Measurements from ENCODE around the gene LYPD6.

- TF ChIP-seq CTCF (IDR thresholded peaks at IDR 0.05) = no peak
- no peak for TF ChIP-seq ZFX (IDR thresholded peaks at IDR 0.05; ENCODE audit: borderline replicate concordance)
Measured at GRCh38 chr2:149413487-149413886, 83.1 kb downstream of the LYPD6 start.
